Frontal cortex (tissue), 4 donors: Measurements from ENCODE around the gene ING5. TPM values are rescaled to one million over a fixed set of nuclear protein-coding genes. Genes with fewer than 3 reads are reported as not detected.
A peak's percentile ranks its signal among the peaks of the same experiment; 100 is the strongest.
"Not testable (repeated sequence)": the region's sequence is repeated elsewhere in the genome, so short reads cannot be mapped to it uniquely, and the experiment has no call there.

Experiments
- DNase-seq, 2 donors: peaks; one replicate each; pipeline ENCODE4 v3.0.0; 2012; ENCODE audit warnings: low spot score in 2 of 2
- FAIRE-seq: peaks from 2 replicates; lab custom pipeline; 2012; peaks lifted over from hg19 to GRCh38; lab: Jason Lieb, UNC
- total RNA-seq: library from RNA; depleted of rRNA; stranded (reverse); fragments of >200 nt; gene quantifications from one replicate; pipeline ENCODE4 v1.2.3, GENCODE V29; 2014
- donor health status: control.
- donor health status: control.
- donor health status: control.

The ING5 gene
- total RNA-seq, 1 donor from 2014 or later = 24.1 TPM

DNA sequence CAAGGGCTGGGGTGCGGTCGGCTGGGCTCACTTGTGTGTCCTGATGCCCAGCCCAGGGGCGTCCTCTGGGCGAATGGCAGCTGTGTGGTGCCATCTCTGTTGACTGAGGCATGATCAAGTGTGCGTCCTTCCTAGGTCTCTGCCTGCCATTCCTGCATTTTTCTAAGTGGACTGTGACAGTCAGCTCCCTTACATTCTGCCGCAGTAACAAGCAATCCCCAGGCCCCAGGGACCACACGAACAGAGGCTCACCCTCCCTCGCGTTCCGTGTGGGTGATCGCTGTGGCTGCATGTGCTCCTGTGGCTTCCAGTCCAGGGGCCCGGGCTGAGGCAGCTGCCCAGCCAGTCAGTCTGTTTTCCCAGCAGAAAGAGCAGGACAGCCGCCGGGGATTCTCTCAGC, 50.4 kb downstream of the ING5 start:
- DNase-seq = no peak
- FAIRE-seq = no peak

DNA sequence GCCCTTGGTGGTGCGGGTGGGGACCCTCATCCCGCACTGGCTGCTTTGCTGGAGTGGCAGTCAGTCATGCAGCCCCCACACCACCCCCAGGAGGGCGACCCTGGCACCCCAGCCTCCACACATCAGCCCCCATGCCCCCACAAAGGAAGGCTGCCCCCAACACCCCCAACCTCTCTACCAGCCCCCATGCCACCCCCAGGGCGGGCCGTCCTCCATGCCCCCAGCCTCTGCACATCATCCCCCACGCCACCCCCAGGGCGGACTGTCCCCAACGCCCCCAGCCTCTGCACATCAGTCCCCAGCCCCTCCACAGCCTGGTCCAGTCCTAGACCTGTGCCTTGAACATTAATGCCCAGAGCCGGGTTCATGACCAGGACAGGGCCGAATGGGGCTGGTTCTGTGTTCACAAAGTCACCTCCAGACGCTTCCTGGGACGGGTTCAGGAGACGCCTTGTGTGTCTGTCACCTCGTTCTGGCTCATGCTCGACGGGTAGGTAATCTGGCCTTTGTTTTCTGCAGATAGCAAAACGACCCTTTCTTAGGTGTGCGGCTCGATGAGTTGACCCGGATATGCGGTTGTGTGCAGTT, 50.9 kb downstream of the ING5 start:
- DNase-seq (no peak), FAIRE-seq (no peak)

DNA sequence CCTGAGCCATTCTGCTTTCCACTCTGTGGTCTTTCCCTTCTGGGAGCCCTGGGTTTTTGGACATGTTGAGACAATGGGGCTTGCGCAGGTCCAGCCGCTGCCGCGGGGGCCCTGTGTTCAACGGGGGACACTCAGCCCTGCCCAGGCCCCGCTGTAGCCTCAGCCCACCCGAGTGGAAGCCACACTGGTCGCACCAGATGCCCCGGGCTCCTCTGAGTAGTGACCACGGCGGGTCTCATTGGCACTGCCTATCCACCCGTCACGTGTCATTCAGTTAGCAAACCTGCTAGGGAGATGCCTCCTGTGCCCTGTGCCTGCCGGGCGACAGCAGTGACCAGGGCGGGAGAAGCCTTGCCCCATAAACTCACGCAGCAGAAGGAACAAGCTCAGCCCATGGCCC, 51.7 kb downstream of the ING5 start:
- FAIRE-seq = no peak
- DNase-seq = no peak

DNA sequence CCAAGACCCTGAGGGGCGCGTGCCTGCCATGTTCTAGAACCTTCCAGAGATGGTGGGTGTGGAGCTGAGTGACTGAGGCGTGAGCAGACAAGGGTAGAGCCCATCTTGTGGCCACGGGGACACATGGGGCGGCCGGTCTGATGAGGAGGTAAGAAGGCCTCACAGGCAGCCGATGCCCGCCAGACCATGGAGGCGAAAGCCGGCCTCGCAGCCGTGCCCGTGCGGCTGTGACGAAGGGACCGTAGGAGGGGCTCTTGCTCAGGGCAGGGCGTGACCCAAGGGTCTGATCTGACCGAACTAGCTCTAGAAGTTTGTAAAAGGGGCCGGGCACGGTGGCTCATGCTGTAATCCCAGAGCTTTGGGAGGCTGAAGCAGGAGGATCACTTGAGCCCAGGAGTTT, 52.2 kb downstream of the ING5 start:
- no peak for FAIRE-seq
- no peak for DNase-seq

DNA sequence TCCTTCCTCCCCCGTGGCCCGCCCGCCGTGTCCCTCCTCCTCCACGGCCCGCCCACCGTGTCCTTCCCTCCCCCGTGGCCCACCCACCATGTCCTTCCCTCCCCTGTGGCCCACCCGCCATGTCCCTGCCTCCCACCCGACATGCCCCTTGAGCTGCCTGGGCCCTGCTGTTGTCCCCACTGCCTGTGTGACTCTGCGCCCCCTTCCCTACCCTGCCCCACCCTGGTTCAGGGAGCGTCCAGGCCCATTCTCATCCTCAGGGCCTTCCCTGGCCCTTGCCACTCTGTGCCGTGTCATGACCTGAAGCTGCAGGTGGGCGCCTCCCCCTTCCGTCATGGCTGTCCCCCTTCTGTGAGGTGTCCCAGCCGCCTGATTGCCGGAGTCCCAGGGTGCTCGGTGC, 53.3 kb downstream of the ING5 start:
- FAIRE-seq (no peak), DNase-seq (no peak)

DNA sequence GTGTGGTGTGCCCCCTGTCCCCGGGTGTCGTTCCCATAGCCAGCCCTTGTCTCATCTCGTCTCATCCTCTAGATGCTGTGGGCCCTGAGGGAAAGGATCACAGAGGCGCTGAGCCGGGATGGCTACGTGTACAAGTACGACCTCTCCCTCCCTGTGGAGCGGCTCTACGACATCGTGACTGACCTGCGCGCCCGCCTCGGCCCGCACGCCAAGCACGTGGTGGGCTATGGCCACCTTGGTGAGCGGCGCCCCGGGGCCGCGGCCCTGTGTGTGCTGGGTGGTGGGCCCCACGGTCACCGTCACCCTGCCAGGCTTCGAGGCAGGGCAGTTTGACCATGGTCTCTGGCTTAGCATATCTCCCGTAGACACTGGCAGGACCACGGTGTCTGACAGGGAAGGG, 53.9 kb downstream of the ING5 start:
- no peak for FAIRE-seq
- no peak for DNase-seq

DNA sequence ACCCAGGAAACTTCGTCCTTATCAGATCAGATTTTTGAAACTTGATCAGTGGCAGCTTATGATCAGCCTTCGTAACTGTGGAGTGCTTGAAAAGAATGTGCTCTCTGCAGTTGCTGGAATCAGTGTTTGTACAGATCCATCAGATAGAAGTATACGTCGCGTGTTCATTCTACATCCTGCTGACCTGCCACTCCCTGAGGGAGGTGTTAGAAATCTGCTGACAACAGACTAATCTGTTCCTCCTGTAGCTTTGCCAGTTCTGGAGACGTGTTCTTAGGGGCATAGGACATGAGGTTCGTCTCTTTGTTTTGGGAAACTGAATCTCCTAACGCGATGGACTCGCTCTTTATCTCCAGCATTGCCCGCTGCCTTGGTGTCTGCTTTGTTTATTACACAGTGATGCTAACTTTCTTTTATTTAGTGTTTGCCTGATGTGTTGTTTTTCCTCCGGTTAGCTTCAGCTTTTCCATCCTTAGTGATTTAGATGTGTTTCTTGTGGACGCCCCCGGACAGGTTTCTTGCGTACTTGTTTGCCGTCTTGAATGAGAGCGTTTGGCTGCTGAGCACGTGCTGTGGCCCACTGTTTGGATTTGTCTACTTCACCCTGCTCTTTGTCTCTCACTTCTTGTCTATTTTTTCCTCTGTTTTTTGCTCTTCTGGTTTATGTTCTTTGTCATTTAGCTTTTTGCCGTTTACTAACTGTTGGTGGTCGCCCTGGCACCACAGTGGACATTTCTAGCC, 57.4 kb downstream of the ING5 start:
- no peak for FAIRE-seq

DNA sequence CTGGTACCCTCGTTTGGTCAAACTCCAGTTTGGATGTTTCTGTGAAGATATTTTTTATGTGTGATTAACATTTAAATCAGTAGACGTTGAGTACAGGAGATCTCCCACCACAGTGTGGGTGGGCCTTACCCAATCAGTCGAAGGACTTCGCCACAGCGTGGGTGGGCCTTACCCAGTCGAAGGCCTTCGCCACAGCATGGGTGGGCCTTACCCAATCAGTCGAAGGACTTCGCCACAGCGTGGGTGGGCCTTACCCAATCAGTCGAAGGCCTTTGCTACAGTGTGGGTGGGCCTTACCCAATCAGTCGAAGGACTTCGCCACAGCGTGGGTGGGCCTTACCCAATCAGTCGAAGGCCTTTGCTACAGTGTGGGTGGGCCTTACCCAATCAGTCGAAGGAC, 58.1 kb downstream of the ING5 start:
- DNase-seq, FAIRE-seq: not testable (repeated sequence)

More for the DNA sequence above, 57.4 kb downstream of the ING5 start:
- DNase-seq = no peak

DNA sequence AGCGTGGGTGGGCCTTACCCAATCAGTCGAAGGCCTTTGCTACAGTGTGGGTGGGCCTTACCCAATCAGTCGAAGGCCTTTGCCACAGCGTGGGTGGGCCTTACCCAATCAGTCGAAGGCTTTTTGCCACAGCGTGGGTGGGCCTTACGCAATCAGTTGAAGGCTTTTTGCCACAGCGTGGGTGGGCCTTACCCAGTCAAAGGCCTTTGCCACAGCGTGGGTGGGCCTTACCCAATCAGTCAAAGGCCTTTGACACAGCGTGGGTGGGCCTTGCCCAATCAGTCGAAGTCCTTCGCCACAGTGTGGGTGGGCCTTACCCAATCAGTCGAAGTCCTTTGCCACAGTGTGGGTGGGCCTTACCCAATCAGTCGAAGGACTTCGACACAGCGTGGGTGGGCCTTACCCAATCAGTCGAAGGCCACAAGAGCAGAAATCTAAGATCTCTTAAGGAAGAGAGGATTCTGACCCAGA, 58.5 kb downstream of the ING5 start:
- no peak for DNase-seq
- FAIRE-seq = no peak

DNA sequence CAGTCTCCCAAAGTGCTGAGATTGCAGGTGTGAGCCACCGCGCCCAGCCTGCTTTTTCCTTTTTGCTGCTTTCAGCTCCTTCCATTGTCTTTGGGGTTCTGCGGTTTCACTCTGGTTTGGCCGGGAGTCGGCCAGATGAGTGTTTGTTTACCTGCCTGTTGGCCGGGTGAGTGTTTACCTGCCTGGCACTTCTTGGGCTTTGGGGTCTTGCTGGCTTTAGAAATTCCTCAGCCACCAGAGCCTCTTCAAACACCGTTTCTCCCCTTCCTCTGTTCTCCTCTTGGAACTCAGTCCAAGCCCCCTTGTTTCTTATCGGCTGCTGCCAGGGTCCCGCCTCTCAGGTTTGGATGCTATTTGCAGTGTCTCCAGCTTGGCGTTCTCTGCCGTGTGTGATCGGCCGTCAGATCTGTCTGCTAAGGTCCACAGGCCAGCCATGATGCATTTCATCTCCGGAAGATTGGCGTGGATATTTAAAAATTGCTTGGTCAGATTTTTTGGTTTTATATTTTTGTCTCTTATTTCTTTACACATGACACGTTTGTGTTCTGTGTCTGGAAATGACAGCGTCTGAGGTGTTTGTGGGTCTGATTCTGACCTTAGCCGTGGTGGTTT, 60.6 kb downstream of the ING5 start:
- FAIRE-seq (no peak), DNase-seq (no peak)

DNA sequence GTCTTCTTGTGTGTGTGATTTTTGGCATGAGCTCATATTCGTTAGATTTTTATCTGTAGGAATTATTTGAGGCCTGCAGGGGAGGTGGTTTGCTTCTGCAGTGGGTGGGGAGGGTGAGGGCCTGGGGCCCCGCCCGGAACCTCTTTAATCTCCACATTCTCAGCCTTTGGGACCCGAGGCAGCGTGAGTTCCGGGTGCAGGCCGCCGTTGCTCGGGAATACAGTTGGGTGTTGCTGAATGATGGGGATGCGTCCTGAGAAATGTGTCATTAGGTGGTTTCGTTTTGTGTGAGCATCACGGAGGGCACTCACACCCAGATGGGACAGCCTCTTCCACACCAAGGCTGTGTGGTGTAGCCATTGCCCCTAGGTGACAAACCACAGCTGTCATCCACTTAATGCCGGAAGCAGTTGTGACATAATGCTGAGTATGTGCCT, 61.1 kb downstream of the ING5 start:
- FAIRE-seq (no peak), DNase-seq (no peak)

DNA sequence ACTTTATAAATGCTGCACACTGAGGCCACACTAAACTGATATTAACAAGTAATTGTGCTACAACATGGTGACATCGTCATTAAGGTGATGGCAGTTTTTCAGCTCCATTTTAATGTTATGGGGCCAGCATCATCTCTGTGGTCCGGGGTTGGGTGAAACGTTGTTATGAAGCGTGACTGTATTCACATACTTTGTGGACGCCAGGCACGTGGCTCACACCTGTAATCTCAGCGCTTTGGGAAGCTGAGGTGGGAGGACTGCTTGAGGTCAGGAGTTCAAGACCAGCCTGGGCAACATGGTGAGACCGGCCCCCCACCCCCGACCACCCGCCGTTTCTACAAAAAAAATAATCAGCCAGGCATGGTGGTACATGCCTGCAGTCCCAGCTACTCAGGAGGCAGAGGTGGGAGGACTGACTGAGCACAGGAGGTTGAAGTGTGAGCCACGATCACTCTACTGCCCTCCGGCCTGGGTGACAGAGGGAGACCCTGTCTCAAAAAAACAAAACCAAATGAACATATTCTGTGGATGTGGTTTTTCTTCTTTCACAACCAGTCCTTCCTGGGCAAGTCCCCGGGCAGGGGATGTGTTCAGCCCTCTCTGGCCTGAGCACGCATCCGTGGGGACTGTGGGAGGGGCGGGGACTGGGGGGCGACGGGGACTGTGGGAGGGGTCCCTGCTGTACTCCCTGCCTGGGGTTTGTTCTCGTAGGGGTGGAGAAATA, 61.9 kb downstream of the ING5 start:
- no peak for DNase-seq
- no peak for FAIRE-seq

DNA sequence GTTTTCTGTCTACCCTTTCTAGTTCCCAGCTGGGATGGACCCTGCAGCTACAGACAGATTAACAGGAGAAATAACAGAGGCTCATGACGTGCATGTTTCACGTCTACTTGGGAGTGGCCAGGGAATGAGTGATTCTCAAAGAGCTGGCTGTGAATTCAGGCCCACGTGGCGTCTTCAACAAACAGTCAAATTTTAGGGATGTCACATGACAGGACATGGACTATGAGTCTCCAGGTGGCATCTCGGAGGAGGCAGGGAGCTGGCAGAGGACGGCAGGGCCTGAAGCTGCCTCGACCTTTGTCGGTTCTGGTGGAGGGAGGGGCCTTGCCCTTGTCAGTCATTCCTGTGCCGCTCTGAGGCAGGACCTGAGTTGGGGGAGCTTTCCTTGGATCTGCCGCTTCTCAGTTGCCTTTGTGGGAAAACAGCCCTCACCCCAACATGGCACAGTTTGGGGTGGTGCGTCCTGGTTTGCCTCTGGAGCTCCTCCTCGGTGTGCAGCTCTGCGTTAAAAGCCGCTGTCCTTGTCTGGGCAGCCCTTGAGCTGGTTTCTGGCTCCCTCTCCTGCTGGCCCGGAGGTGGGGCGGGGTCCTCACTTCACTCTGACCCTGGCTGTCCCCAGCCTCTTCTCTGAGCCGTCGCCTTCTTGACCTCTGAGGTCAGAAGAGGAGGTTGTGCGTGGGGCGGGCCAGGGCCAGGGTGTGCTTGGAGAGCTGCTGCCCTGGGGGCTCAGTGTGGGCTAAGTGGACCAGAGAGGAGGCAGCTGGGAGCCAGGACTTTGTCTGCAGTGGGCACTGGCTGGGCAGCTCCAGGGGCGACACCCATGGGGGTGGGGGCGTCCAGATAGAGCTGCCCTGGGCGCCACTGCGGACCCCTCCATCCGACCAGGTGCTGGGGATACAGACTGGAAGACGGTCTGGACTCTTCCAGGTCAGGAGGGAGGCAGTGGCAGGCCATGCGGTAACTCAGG, 62.7 kb downstream of the ING5 start:
- DNase-seq (peak in 1 of 2 donors; percentile 7), FAIRE-seq (no peak)

DNA sequence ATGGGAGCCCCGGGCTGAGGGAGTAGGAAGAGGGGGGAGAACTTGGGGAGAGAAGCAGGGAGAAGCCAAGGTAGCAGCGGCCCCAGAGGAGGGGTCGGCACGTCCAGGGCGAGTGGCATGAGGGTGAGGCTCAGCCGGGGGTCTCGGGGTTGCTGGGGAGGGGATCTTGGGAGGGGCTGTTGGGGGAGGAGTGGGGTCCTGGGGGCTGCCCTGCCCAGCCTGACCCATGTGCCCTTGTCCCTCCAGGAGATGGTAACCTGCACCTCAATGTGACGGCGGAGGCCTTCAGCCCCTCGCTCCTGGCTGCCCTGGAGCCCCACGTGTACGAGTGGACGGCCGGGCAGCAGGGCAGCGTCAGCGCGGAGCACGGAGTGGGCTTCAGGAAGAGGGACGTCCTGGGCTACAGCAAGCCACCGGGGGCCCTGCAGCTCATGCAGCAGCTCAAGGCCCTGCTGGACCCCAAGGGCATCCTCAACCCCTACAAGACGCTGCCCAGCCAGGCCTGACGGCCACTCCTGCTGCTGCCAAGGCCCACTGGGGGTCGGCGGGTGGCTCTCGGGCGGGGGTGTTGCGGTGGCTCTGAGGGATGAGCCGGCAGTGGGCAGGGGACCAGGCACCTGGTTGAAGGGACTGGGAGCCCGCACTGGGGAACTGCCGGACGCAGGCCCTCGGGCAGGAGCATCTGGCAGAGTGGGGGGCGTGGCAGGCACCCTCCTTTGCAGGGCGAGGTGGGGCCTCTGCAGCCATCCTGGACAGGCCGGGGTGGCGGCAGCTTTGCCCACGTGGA, 65.8 kb downstream of the ING5 start:
- FAIRE-seq = no peak
- peak in 1 of 2 donors; percentile 12 for DNase-seq

DNA sequence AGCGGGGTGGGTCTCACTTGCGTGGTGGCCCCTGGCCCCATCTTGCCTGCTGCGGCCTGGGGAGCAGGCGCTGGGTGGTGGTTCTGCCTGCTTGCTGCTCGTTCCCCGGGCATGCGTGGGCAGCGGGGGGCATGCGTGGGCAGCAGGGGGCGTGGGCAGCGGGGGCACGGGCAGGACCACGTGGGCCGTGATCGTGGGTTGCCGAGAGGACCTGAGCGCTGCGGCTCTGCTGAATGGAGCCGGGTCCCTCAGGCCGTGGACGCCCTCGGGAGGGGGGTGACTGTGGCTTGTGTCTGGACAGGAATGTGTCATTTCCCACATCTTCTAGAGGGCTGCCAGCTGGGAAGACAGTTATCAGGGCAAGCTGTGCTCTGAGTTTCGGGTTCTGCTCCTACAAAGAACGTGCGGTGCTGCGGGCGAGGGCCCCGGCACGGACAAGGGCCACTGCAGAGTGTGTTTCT, 66.4 kb downstream of the ING5 start:
- DNase-seq (peak; percentile 7 to 19), FAIRE-seq (no peak)

DNA sequence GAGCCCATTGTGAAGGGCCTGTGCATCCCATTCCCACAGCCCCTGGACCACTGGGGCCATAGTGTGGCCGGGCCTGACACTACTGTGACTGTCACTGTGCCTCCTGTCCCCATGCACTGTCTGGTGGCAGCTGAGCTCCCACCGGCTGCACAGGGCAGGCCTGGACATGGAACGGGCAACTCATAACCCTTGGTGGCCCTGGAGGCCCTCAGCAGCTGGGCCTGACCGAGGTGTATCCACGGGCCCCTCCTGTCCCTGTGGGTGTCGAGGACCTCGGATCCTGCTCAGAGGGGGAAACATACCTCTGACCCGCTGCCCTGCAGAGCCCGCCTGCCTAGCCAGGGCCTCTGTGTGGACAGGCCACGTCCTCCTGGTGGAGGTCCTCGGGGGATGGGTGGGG, 67.0 kb downstream of the ING5 start:
- DNase-seq = peak; percentile 5 to 13
- no peak for FAIRE-seq

DNA sequence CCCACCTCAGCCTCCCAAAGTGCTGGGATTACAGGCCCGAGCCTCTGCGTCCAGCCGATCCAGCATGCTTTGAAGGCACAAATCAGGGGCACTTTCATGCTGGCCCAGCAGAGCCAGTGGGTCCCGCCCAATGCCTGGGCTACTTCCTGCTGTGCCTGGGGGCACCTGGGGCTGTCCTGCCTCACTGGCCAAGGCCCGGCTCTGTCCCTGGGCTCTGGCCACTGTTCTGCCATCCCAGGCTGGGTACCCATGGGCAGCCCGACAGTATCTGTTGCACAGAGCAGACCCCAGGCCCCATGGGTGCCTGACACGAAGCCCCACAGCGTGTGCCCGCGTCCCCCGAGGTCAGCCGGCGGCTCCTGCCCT, 68.0 kb downstream of the ING5 start:
- FAIRE-seq = no peak
- peak in 1 of 2 donors; percentile 16 for DNase-seq

DNA sequence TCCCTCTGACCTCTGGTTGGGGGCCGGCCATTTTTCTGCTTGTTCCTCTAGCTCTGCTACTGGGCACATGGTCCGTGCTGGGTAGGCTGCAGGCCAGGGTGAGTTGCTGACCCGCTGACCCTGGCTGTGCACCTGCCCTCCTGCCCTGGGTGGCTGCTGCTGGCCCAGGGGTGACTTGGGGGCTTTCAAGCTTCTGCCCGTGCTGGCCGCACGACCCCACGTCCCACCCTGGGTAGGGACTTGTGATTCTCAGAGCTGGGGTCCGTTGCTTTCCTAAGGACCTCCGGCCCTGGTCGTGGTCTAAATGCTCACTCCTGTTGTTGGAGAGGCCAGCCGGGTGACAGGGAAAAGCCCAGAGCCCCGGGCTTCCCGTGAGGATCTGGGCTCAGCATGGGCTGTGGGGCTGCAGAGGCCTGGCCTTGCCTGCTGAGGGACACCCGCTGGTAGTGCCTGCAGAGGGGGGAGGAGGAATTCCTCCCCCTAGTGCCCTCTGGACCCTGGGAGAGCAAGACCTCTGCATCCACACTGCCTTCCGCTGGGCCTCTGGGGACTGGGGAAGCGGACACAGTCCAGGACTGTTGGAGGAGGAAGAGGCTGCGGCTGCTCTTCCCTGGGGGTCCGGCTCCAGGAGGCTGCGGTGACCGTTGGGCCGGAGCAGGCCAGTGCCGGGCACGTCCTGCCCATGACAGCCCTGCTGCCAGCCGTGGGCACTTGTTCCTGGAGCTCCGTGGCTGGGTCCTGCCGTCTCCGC, 68.5 kb downstream of the ING5 start:
- FAIRE-seq = no peak
- peak; percentile 27 to 30 for DNase-seq
